ENCODE data around the gene ACTR8. TPM values are rescaled to one million over a fixed set of nuclear protein-coding genes. Genes with fewer than 3 reads are reported as not detected.
A peak's percentile ranks its signal among the peaks of the same experiment; 100 is the strongest.

ACTR8 gene
- total and polyA plus RNA-seq, 2 of the 13 experiments (the other 11 are each of a cell fraction or from before 2014, with no cell fraction given), result 15.5 to 29.0 TPM

- TF ChIP-seq HNF4G (IDR thresholded peaks at IDR 0.05; ENCODE audit: borderline replicate concordance, low read depth, low read length), result peak; percentile 79
- peak; percentile 70; the same call in 1 of the 2 replicates for TF ChIP-seq HNF4G (CRISPR knock-in tag; IDR thresholded peaks at IDR 0.05; ENCODE audit: borderline replicate concordance, low read depth)
- no peak for TF ChIP-seq ZNF639 (CRISPR knock-in tag; conservative IDR thresholded peaks at IDR 0.05)
- TF ChIP-seq GATAD2A (CRISPR knock-in tag; IDR thresholded peaks at IDR 0.05), result peak; percentile 45
- TF ChIP-seq ZC3H13 (CRISPR knock-in tag; IDR thresholded peaks at IDR 0.05), result peak; percentile 71; the same call in 1 of the 2 replicates
- 0 out of 2 replicates have a peak, but pooled peaks have one; percentile 9 for TF ChIP-seq EED (CRISPR knock-in tag; IDR thresholded peaks at IDR 0.05)
- TF ChIP-seq FOXJ3 (CRISPR knock-in tag; IDR thresholded peaks at IDR 0.05; ENCODE audit: borderline replicate concordance), result no peak; the same call in 1 of the 2 replicates
- TF ChIP-seq ZNF451 (CRISPR knock-in tag; IDR thresholded peaks at IDR 0.05), result no peak
- TF ChIP-seq RFXAP (CRISPR knock-in tag; IDR thresholded peaks at IDR 0.05; ENCODE audit: borderline replicate concordance), result 0 out of 2 replicates have a peak, but pooled peaks have one; percentile 65
- no peak for TF ChIP-seq ZBTB25 (CRISPR knock-in tag; IDR thresholded peaks at IDR 0.05)
- TF ChIP-seq CENPBD1 (CRISPR knock-in tag; IDR thresholded peaks at IDR 0.05; ENCODE audit: borderline replicate concordance, low read depth), result no peak
- 0 out of 2 replicates have a peak, but pooled peaks have one; percentile 5 for TF ChIP-seq PRDM15 (CRISPR knock-in tag; IDR thresholded peaks at IDR 0.05)
- 0 out of 2 replicates have a peak, but pooled peaks have one; percentile 31 for TF ChIP-seq ZNF792 (CRISPR knock-in tag; IDR thresholded peaks at IDR 0.05)
- no peak; the same call in 1 of the 2 replicates for TF ChIP-seq FOXA3 (CRISPR knock-in tag; IDR thresholded peaks at IDR 0.05)
- TF ChIP-seq CREM (IDR thresholded peaks at IDR 0.05), result peak; percentile 24; the same call in 1 of the 2 replicates
- no peak for TF ChIP-seq CREM (CRISPR knock-in tag; IDR thresholded peaks at IDR 0.05)
- peak; percentile 27; the same call in 1 of the 2 replicates for TF ChIP-seq NR2F2 (IDR thresholded peaks at IDR 0.05; ENCODE audit: borderline replicate concordance, low read depth)
- no peak for TF ChIP-seq ZNF329 (CRISPR knock-in tag; IDR thresholded peaks at IDR 0.05; ENCODE audit: low read depth)
- peak; percentile 79; the same call in 1 of the 2 replicates for TF ChIP-seq ZSCAN9 (CRISPR knock-in tag; IDR thresholded peaks at IDR 0.05; ENCODE audit: borderline replicate concordance)
- no peak for TF ChIP-seq RORA (CRISPR knock-in tag; IDR thresholded peaks at IDR 0.05)
- no peak for TF ChIP-seq KLF9 (CRISPR knock-in tag; IDR thresholded peaks at IDR 0.05; ENCODE audit: low read depth)
Measured at GRCh38 chr3:53844262-53845102, 37.5 kb downstream of the ACTR8 start (continued).

All from HepG2 (cell line).